Endometrium (tissue), 2 donors: Measurements from ENCODE around the gene TNFRSF1B.

Source experiments
- FAIRE-seq: peaks from 2 replicates; lab custom pipeline; 2012; peaks lifted over from hg19 to GRCh38; lab: Jason Lieb, UNC
- donor health status: control.
- donor health status: control.

Gene TNFRSF1B

DNA sequence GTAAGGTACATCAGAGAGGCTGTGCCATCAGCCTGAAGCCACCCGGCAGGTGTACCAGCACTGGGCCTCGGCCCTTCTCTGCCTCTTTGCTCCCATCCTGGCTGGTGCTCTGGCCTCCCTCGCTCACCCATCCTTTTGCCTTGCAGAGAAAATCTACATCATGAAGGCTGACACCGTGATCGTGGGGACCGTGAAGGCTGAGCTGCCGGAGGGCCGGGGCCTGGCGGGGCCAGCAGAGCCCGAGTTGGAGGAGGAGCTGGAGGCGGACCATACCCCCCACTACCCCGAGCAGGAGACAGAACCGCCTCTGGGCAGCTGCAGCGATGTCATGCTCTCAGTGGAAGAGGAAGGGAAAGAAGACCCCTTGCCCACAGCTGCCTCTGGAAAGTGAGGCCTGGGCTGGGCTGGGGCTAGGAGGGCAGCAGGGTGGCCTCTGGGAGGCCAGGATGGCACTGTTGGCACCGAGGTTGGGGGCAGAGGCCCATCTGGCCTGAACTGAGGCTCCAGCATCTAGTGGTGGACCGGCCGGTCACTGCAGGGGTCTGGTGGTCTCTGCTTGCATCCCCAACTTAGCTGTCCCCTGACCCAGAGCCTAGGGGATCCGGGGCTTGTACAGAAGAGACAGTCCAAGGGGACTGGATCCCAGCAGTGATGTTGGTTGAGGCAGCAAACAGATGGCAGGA is 24.5 kb upstream of the TNFRSF1B start:
- no peak for FAIRE-seq

DNA sequence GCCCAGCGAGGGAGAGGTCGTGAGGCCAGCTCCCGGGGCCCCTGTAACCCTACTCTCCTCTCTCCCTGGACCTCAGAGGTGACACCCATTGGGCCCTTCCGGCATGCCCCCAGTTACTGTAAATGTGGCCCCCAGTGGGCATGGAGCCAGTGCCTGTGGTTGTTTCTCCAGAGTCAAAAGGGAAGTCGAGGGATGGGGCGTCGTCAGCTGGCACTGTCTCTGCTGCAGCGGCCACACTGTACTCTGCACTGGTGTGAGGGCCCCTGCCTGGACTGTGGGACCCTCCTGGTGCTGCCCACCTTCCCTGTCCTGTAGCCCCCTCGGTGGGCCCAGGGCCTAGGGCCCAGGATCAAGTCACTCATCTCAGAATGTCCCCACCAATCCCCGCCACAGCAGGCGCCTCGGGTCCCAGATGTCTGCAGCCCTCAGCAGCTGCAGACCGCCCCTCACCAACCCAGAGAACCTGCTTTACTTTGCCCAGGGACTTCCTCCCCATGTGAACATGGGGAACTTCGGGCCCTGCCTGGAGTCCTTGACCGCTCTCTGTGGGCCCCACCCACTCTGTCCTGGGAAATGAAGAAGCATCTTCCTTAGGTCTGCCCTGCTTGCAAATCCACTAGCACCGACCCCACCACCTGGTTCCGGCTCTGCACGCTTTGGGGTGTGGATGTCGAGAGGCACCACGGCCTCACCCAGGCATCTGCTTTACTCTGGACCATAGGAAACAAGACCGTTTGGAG is 23.7 kb upstream of the TNFRSF1B start:
- FAIRE-seq = no peak

DNA sequence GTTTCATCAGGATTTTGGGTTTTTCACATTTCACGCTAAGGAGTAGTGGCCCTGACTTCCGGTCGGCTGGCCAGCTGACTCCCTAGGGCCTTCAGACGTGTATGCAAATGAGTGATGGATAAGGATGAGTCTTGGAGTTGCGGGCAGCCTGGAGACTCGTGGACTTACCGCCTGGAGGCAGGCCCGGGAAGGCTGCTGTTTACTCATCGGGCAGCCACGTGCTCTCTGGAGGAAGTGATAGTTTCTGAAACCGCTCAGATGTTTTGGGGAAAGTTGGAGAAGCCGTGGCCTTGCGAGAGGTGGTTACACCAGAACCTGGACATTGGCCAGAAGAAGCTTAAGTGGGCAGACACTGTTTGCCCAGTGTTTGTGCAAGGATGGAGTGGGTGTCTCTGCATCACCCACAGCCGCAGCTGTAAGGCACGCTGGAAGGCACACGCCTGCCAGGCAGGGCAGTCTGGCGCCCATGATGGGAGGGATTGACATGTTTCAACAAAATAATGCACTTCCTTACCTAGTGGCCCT is 23.1 kb upstream of the TNFRSF1B start:
- FAIRE-seq = no peak

DNA sequence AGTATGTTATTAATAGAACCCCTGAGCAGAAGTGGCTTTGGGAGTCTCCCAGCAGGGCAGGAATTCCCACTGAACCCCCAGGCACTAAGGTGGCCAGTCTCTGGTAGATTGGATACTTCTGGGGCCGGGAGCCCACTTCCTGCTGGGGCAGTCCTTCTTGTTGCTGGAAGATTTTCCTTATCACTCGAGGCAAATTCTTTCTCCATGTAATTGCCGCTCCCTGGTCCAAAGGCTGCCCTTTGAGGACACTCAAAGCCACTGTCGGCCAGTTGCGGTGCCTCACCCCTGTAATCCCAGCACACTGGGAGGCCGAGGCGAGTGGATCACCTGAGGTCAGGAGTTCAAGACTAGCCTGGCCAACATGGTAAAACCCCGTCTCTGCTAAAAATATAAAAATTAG is 22.6 kb upstream of the TNFRSF1B start:
- no peak for FAIRE-seq

- FAIRE-seq = no peak
Measured at GRCh38 chr1:12144969-12145368, 21.8 kb upstream of the TNFRSF1B start.

- no peak for FAIRE-seq
Measured at GRCh38 chr1:12145616-12146342, 21.0 kb upstream of the TNFRSF1B start.

GRCh38 chr1:12146343-12147112 is 20.3 kb upstream of the TNFRSF1B start:
- FAIRE-seq = no peak

DNA sequence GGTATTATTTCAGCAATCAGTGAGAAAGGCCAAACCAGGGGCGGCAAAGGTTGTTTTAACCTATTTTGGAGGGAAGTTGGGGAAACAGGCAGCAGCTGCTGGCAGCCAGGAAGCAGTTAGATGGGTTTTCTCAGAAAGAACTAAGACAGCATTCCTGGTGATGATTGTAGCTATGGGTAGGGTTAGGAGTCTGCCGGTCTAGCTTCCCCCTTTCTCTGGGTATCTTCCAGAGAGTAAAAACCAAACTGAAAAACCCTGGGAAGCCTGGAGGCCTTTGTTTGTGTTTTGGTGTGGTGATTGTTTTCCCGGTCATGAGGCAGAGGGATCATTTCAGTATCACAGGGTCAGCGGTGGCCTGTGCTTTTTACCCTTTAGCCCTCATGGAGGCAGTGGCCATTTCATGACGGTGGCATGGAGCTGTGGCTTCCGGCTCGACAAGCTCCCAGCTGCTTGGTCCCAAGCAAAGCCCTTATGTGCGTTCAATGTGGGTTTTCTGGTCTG is 19.5 kb upstream of the TNFRSF1B start:
- no peak for FAIRE-seq

DNA sequence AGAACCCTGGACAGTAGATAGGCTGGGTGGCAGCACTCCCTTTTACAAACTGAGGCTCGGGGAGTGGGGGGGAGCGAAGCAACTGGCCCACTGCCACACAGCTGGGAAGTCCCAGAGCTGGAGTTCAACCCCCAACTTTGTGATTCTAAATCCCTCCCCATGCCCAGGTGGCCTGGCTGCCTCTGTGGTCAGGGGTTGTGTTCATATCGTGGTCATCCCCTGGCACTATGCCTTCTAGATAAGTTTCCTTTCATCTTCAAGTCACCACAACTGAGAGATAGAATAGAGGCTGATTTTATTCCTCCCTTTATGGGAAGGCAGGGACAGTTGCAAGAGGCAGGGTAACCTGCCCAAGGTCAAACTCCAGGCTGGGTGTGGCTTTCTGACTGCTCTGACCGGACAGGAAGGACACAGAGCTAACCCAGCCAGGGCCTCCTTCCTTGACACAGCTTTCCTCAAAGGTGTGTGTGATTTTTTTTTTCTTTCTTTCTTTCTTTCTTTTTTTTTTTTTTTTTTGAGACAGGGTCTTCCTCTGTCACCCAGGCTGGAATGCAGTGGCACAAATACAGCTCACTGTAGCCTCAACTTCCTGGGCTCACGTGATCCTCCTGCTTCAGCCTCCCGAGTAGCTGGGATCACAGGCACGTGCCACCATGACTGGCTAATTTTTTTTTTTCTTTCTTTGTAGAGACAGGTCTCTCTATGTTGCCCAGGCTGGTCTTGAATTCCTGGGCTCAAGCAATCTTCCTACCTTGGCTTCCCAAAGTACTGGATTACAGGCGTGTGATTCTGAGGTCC is 18.4 kb upstream of the TNFRSF1B start:
- no peak for FAIRE-seq

- no peak for FAIRE-seq
Measured at GRCh38 chr1:12148958-12149790, 17.6 kb upstream of the TNFRSF1B start.

GRCh38 chr1:12149791-12150175 is 17.0 kb upstream of the TNFRSF1B start:
- no peak for FAIRE-seq

- FAIRE-seq = no peak
Measured at GRCh38 chr1:12150456-12151200, 16.2 kb upstream of the TNFRSF1B start.

- no peak for FAIRE-seq
Measured at GRCh38 chr1:12151465-12151864, 15.3 kb upstream of the TNFRSF1B start.

- FAIRE-seq = no peak
Measured at GRCh38 chr1:12152113-12152891, 14.5 kb upstream of the TNFRSF1B start.

DNA sequence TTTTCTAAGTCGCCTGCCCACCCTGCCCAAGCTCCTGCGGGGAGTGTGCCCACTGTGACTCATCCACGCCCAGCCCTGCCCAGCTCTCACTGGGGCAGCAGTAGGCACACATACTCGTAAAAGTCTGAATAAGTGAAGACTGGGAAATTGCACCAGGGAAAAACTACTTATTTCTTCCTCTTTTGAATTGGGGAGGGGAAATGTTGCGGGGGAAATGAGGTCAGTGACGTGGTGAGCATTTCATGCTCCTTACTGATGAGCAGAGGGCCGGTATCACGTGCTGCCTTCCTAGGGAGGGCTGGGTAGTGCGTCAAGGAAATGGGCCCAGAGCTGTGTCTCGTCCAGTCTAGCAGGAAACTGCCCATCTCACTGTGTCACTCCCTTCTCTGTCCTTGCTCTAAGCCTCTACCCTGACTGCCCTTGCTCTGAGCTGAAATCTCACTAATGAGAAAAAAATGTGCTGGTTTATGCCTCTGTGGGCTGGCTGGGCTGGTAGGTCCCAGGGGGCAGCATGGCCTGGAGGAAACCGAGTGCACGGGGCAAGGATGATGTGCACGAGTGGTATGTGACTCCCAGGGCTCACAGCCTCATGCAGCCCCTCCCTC is 13.5 kb upstream of the TNFRSF1B start:
- no peak for FAIRE-seq

DNA sequence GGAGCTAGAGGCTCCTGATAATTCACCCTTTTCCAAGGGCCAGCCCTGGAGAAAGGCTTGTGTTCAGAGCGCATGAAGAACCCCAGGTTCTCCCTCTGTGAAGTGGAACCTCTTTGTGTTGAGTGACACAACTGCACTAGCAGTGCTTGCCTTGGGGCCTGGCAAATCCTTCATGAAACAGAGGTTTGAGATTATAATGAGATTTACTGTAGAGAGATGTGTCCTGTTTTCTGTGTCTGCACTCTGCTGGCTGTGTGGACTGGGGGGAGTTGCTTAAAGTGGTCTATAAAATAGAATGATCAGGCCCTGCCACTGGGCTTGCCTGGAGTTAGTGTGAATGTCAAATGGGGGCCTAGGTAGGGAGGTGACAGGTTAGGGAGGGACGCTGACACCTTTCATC is 11.5 kb upstream of the TNFRSF1B start:
- no peak for FAIRE-seq

- FAIRE-seq = no peak
Measured at GRCh38 chr1:12157366-12158231, 9.2 kb upstream of the TNFRSF1B start.
